TTC549 (cell line): ENCODE measurements around the gene HELZ.
"Not testable (repeated sequence)": the region's sequence is repeated elsewhere in the genome, so short reads cannot be mapped to it uniquely, and the experiment has no call there.

Source experiments
- FAIRE-seq: peaks from 2 replicates; lab custom pipeline; 2012; peaks lifted over from hg19 to GRCh38; lab: Jason Lieb, UNC

Gene HELZ

GRCh38 chr17:67245073-67245693, at the start of gene HELZ:
TSS of gene HELZ (minus strand) at chr17:67245196. CDS start at chr17:67218804, 26,392 bp downstream.
- FAIRE-seq, result no peak

- no peak for FAIRE-seq
Observed at GRCh38 chr17:67293251-67294203, 48.5 kb upstream of the HELZ start.

GRCh38 chr17:67290711-67291291, 45.8 kb upstream of the HELZ start:
- no peak for FAIRE-seq

- no peak for FAIRE-seq
Observed at GRCh38 chr17:67290244-67290643, 45.2 kb upstream of the HELZ start.

- FAIRE-seq, result no peak
Observed at GRCh38 chr17:67289181-67289876, 44.3 kb upstream of the HELZ start.

GRCh38 chr17:67286826-67287225, 41.8 kb upstream of the HELZ start:
- FAIRE-seq, result not testable (repeated sequence)

- no peak for FAIRE-seq
Observed at GRCh38 chr17:67285360-67285759, 40.4 kb upstream of the HELZ start.

GRCh38 chr17:67283731-67284516, 38.9 kb upstream of the HELZ start:
- FAIRE-seq, result no peak

GRCh38 chr17:67281743-67282142, 36.7 kb upstream of the HELZ start:
- FAIRE-seq, result no peak

- no peak for FAIRE-seq
Observed at GRCh38 chr17:67281053-67281452, 36.1 kb upstream of the HELZ start.

GRCh38 chr17:67280279-67280678, 35.3 kb upstream of the HELZ start:
- no peak for FAIRE-seq

- no peak for FAIRE-seq
Observed at GRCh38 chr17:67279115-67279514, 34.1 kb upstream of the HELZ start.

- FAIRE-seq, result no peak
Observed at GRCh38 chr17:67278363-67278762, 33.4 kb upstream of the HELZ start.

- FAIRE-seq, result no peak
Observed at GRCh38 chr17:67276075-67276474, 31.1 kb upstream of the HELZ start.

GRCh38 chr17:67274466-67274865, 29.5 kb upstream of the HELZ start:
- no peak for FAIRE-seq

- FAIRE-seq, result no peak
Observed at GRCh38 chr17:67273900-67274299, 28.9 kb upstream of the HELZ start.

- FAIRE-seq, result no peak
Observed at GRCh38 chr17:67272312-67273047, 27.5 kb upstream of the HELZ start.

GRCh38 chr17:67271187-67271586, 26.2 kb upstream of the HELZ start:
- not testable (repeated sequence) for FAIRE-seq

- no peak for FAIRE-seq
Observed at GRCh38 chr17:67270416-67270815, 25.4 kb upstream of the HELZ start.

GRCh38 chr17:67266496-67266895, 21.5 kb upstream of the HELZ start:
- no peak for FAIRE-seq

GRCh38 chr17:67265436-67266019, 20.5 kb upstream of the HELZ start:
- no peak for FAIRE-seq
